SK-N-SH (cell line): ENCODE results near the gene PRDM7. TPM values are rescaled to one million over a fixed set of nuclear protein-coding genes. Genes with fewer than 3 reads are reported as not detected.

Experiments used
- CTCF ChIA-PET: fragments of 300-600, 350-600 bp; formaldehyde crosslinking; extraction: SDS; loops from one replicate; lab custom pipeline; 2021; lab: Yijun Ruan, JAX
- POLR2A ChIA-PET: fragments of 350-600 bp; sonication (Branson Sonifier 250); formaldehyde crosslinking; extraction: SDS; loops from one replicate; lab custom pipeline; 2020; ENCODE audit warnings: antibody characterized with exemption, inconsistent platforms; lab: Yijun Ruan, JAX
- DNase-seq: peaks from one replicate; pipeline ENCODE4 v3.0.0; 2012
- H2AFZ ChIP-seq: fragments of 200-600 bp; sonication (generic); 2 replicates; pipeline ENCODE4 v1.8.1; 2016; ENCODE audit warnings: antibody characterized with exemption, mild to moderate bottlenecking, low read depth
- H3F3A ChIP-seq: fragments of 200-600 bp; sonication (generic); replicated peaks from 2 replicates; pipeline ENCODE3; 2016; ENCODE audit warnings: antibody characterized with exemption, mild to moderate bottlenecking; ENCODE audit not compliant: insufficient read depth
- H3K27ac ChIP-seq, 2 experiments: fragments of 200-500 bp in 1 of 2; fragments of 200-600 bp in 1 of 2; sonication (Bioruptor generic) in 1 of 2; sonication (generic), shearing (Covaris generic) in 1 of 2; 2 replicates each; pipeline versions ENCODE4 v1.5.1 to v1.6.1; 2014 to 2016; ENCODE audit warnings: low read depth in 2 of 2, inconsistent platforms in 1 of 2, low read length in 1 of 2, mild to moderate bottlenecking in 1 of 2, mixed read lengths in 1 of 2
- H3K27me3 ChIP-seq: fragments of 200-600 bp; sonication (generic), shearing (Covaris generic); 2 replicates; pipeline ENCODE4 v1.6.1; 2016; ENCODE audit warnings: mixed run types; ENCODE audit not compliant: insufficient read depth
- H3K36me3 ChIP-seq, 2 experiments: fragments of 200-500 bp in 1 of 2; fragments of 200-600 bp in 1 of 2; sonication (Bioruptor generic) in 1 of 2; sonication (generic) in 1 of 2; replicated peaks in 1 of 2; 2 replicates each; pipeline versions ENCODE3 to v1.5.1; 2014 to 2016; ENCODE audit warnings: low read length in 1 of 2, mild to moderate bottlenecking in 1 of 2; ENCODE audit not compliant: insufficient read depth in 2 of 2, control insufficient read depth in 1 of 2
- H3K4me1 ChIP-seq, 2 experiments: fragments of 200-500 bp in 1 of 2; fragments of 200-600 bp in 1 of 2; sonication (Bioruptor generic) in 1 of 2; sonication (generic), shearing (Covaris generic) in 1 of 2; 2 replicates each; pipeline versions ENCODE4 v1.5.1 to v1.6.1; 2014 to 2016; ENCODE audit warnings: low read depth in 1 of 2, low read length in 1 of 2, mixed run types in 1 of 2; ENCODE audit not compliant: insufficient read depth in 2 of 2, control insufficient read depth in 1 of 2
- H3K4me2 ChIP-seq: fragments of 200-600 bp; sonication (generic), shearing (Covaris generic); 2 replicates; pipeline ENCODE4 v1.6.1; 2017; ENCODE audit warnings: mixed run types
- H3K4me3 ChIP-seq, 2 experiments: fragments of 200-500 bp in 1 of 2; fragments of 200-600 bp in 1 of 2; sonication (Bioruptor generic) in 1 of 2; sonication (generic), shearing (Covaris generic) in 1 of 2; 2 replicates each; pipeline versions ENCODE4 v1.5.1 to v1.8.1; 2014 to 2016; ENCODE audit warnings: low read depth in 2 of 2, inconsistent platforms in 1 of 2, low read length in 1 of 2, mild to moderate bottlenecking in 1 of 2, mixed read lengths in 1 of 2, moderate library complexity in 1 of 2
- H3K79me2 ChIP-seq: fragments of 200-600 bp; sonication (generic); 2 replicates; pipeline ENCODE4 v1.8.1; 2017; ENCODE audit warnings: mild to moderate bottlenecking; ENCODE audit not compliant: insufficient read depth
- H3K9ac ChIP-seq: fragments of 200-600 bp; sonication (generic); 2 replicates; pipeline ENCODE4 v1.6.1; 2017; ENCODE audit warnings: mixed run types
- H3K9me2 ChIP-seq: fragments of 200-600 bp; sonication (generic); 2 replicates; pipeline ENCODE4 v1.6.1; 2017; ENCODE audit warnings: mixed run types
- H3K9me3 ChIP-seq: fragments of 200-600 bp; sonication (generic); 2 replicates; pipeline ENCODE4 v1.6.1; 2017; ENCODE audit warnings: mixed run types, mild to moderate bottlenecking, moderate library complexity
- H4K20me1 ChIP-seq: fragments of 200-600 bp; sonication (generic); 2 replicates; pipeline ENCODE4 v1.6.1; 2017; ENCODE audit warnings: mild to moderate bottlenecking, mixed run types; ENCODE audit not compliant: insufficient read depth
- CHD2 ChIP-seq: fragments of 150-350 bp; IDR thresholded peaks from 2 replicates; pipeline ENCODE4 v1.6.1; 2018; ENCODE audit warnings: low read length; ENCODE audit not compliant: partially characterized antibody
- EP300 ChIP-seq, 2 experiments: IDR thresholded peaks; 2 replicates each; pipeline versions ENCODE4 v1.4.0 to v1.6.1; 2012; ENCODE audit warnings: borderline replicate concordance in 1 of 2, low read depth in 1 of 2, low read length in 1 of 2
- EZH2phosphoT487 ChIP-seq: fragments of 200-600 bp; sonication (generic); IDR thresholded peaks from 2 replicates; pipeline ENCODE4 v1.6.1; 2017; ENCODE audit warnings: low read depth, mixed run types, mild to moderate bottlenecking, antibody characterized with exemption, moderate library complexity, borderline replicate concordance
- FOSL2 ChIP-seq: IDR thresholded peaks from 2 replicates; pipeline ENCODE4 v1.4.0; 2012; ENCODE audit warnings: low read depth, mild to moderate bottlenecking, moderate library complexity, borderline replicate concordance
- FOXM1 ChIP-seq: IDR thresholded peaks from 2 replicates; pipeline ENCODE4 v1.4.0; 2012; ENCODE audit warnings: low read depth, mild to moderate bottlenecking
- GABPA ChIP-seq: IDR thresholded peaks from 2 replicates; pipeline ENCODE4 v1.4.0; 2012; ENCODE audit warnings: low read depth, mild to moderate bottlenecking
- MXI1 ChIP-seq: IDR thresholded peaks from 2 replicates; pipeline ENCODE4 v1.6.1; 2012; ENCODE audit warnings: mild to moderate bottlenecking, low read depth, low read length, improper control_type of control experiment
- NFIC ChIP-seq: IDR thresholded peaks from 2 replicates; pipeline ENCODE4 v1.4.0; 2012; ENCODE audit warnings: borderline replicate concordance
- POLR2AphosphoS5 ChIP-seq: IDR thresholded peaks from 2 replicates; pipeline ENCODE4 v1.6.1; 2012; ENCODE audit warnings: low read depth, low read length
- RCOR1 ChIP-seq: fragments of 150-350 bp; IDR thresholded peaks from 2 replicates; pipeline ENCODE4 v1.6.1; 2017; ENCODE audit warnings: antibody characterized with exemption, low read length
- RFX5 ChIP-seq: IDR thresholded peaks from 2 replicates; pipeline ENCODE4 v1.6.1; 2012; ENCODE audit warnings: mild to moderate bottlenecking, improper control_type of control experiment, low read length
- TAF1 ChIP-seq: IDR thresholded peaks from 2 replicates; pipeline ENCODE4 v1.6.1; 2012; ENCODE audit warnings: low read depth, mild to moderate bottlenecking, low read length, moderate library complexity, borderline replicate concordance
- TCF12 ChIP-seq: IDR thresholded peaks from 2 replicates; pipeline ENCODE4 v1.4.0; 2012
- YY1 ChIP-seq: IDR thresholded peaks from 2 replicates; pipeline ENCODE4 v1.4.0; 2012; ENCODE audit warnings: low read depth, mild to moderate bottlenecking
- WGBS: methylation state at CpG from one replicate; pipeline ENCODE4 v1.1.6; 2017; ENCODE audit warnings: low lambda C conversion rate; 5-methylcytosine and 5-hydroxymethylcytosine counted together
- polyA plus RNA-seq, 3 experiments: library from polyadenylated mRNA; depleted of rRNA; stranded (reverse); fragments of >200 nt; gene quantifications; 2 replicates each; pipeline ENCODE4 v1.2.3, GENCODE V29; 2012
- TF ChIP-seq, protein P1 (sequence below): fragments of 150-350 bp; IDR thresholded peaks from 2 replicates; pipeline ENCODE4 v1.6.1; 2016; ENCODE audit warnings: mild to moderate bottlenecking, low read depth, low read length
- TF ChIP-seq, protein P2 (sequence below): IDR thresholded peaks from 2 replicates; pipeline ENCODE4 v1.4.0; 2012; ENCODE audit warnings: low read depth
- TF ChIP-seq, protein P3 (sequence below): IDR thresholded peaks from 2 replicates; pipeline ENCODE4 v1.6.1; 2012; ENCODE audit warnings: mild to moderate bottlenecking, low read depth, low read length, moderate library complexity
- TF ChIP-seq, protein P4 (sequence below): IDR thresholded peaks from 2 replicates; pipeline ENCODE4 v1.4.0; 2012; ENCODE audit warnings: low read depth, borderline replicate concordance

Gene PRDM7
- polyA plus RNA-seq, 1 of the 3 experiments (the other 2 are of a cell fraction), result not detected

DNA sequence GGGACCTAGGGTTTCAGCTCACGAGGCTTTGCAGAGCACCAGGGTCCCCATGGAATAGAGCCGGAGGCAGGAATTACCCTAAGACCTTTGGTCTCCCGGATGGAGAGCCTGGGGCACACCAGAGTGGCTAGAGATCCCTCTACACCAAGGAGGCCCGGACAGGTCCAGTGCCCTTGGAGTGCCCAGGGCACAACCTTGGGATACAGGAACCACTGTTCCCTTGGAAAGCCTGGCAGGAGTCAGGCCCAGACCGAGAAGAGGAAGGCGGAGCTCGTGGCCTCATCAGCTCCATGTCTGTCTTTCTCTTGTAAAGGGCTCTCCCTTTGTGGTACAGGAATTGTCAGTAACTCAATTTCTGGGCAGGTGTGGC is 54.1 kb downstream of the PRDM7 start:
- CTCF ChIA-PET, result interaction anchor here (1.1 kb wide), 2 partner anchors 8 to 99 kb away, joined by 4 to 5 read pairs; no protein-coding TSS in a partner anchor
- WGBS, result no CpG with 5 or more reads among the region's 7 CpGs

DNA sequence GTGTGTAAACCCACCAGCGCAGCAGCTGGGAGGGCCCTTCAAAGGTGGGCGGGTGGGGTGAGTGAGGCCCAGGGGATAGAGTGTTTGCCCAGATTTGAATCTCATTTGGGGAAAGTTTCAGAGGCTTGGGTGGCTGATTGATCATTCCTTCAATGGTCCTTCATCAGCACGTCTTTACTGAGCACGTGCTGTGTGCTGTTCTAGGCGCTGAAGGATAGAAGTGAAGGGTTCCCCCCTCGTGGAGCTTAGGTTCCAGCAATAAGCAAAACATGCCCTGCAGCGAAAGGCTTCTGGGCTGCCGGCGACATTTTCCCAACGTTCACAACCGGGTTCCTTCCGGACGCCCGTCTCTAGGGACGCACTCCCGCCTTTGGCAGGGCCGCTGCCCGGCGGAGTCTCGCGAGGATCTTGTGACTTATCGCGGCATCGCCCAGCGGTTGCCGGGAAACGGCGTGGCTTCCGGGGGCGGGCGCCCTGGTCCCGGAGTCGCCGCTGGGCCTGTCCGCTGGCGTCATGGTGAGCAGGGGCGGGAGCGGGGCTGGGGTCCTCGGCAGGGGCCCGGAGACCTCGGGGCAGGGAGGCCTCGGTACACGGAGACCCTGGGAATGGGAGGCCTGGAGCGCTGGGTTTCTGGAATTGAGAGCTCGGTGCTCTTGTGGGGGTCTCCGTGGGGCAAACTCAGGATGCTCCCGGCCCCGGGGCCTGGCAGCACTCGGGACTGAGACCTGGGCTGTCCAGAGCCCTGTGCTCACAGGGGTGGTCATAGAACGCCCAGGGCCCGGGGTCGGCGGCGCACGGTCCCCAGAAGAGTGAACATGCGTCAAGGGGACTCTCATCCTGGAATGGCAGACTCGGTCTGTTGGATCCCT is 54.7 kb downstream of the PRDM7 start:
- Histone ChIP-seq H3K9me2 (no peaks in the 10 kb centered on the region), H3K36me3 (no peaks in the 10 kb centered on the region), H3F3A (peaks cover 23% of the 10 kb centered on the region), H4K20me1 (no peaks in the 10 kb centered on the region), H3K4me2 (peak overlapping the region; percentile 95), H3K27ac (peak overlapping the region; percentile 47 to 80), H3K4me3 (peak overlapping the region; percentile 71 to 82), H3K79me2 (peaks cover 27% of the 10 kb centered on the region), H3K4me1 (peaks cover 20 to 39% of the 10 kb centered on the region in 2 experiments), H3K27me3 (no peaks in the 10 kb centered on the region), H3K9ac (peak overlapping the region; percentile 83), H3K9me3 (no peaks in the 10 kb centered on the region), H2AFZ (peak overlapping the region; percentile 80)
- WGBS, result 17% methylated on average over 19 of the region's 57 CpGs
- ChIA-PET POLR2A (interaction anchor here (1.3 to 1.6 kb wide), 2 partner anchors 9 to 24 kb away, joined by 4 read pairs; no protein-coding TSS in a partner anchor), CTCF (interaction anchor here (0.6 to 1.1 kb wide), 3 partner anchors 9 to 99 kb away, joined by 3 to 5 read pairs (median 4); no protein-coding TSS in a partner anchor)
- peak; percentile 96 for DNase-seq
- TF ChIP-seq, protein P1, sequence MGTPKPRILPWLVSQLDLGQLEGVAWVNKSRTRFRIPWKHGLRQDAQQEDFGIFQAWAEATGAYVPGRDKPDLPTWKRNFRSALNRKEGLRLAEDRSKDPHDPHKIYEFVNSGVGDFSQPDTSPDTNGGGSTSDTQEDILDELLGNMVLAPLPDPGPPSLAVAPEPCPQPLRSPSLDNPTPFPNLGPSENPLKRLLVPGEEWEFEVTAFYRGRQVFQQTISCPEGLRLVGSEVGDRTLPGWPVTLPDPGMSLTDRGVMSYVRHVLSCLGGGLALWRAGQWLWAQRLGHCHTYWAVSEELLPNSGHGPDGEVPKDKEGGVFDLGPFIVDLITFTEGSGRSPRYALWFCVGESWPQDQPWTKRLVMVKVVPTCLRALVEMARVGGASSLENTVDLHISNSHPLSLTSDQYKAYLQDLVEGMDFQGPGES, result no peak
- no peak for TF ChIP-seq RCOR1
- TF ChIP-seq NFIC, result no peak
- TF ChIP-seq EP300 (IDR thresholded peaks at IDR 0.05; ENCODE audit: borderline replicate concordance in 1 of 2, low read depth in 1 of 2, low read length in 1 of 2), result no peak
- TF ChIP-seq POLR2AphosphoS5, result peak; percentile 79; the same call in 1 of the 2 replicates
- no peak for TF ChIP-seq EZH2phosphoT487
- TF ChIP-seq RFX5, result no peak
- TF ChIP-seq, protein P2, sequence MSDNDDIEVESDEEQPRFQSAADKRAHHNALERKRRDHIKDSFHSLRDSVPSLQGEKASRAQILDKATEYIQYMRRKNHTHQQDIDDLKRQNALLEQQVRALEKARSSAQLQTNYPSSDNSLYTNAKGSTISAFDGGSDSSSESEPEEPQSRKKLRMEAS, result peak; percentile 89
- peak; percentile 62 for TF ChIP-seq GABPA
- TF ChIP-seq, protein P3, sequence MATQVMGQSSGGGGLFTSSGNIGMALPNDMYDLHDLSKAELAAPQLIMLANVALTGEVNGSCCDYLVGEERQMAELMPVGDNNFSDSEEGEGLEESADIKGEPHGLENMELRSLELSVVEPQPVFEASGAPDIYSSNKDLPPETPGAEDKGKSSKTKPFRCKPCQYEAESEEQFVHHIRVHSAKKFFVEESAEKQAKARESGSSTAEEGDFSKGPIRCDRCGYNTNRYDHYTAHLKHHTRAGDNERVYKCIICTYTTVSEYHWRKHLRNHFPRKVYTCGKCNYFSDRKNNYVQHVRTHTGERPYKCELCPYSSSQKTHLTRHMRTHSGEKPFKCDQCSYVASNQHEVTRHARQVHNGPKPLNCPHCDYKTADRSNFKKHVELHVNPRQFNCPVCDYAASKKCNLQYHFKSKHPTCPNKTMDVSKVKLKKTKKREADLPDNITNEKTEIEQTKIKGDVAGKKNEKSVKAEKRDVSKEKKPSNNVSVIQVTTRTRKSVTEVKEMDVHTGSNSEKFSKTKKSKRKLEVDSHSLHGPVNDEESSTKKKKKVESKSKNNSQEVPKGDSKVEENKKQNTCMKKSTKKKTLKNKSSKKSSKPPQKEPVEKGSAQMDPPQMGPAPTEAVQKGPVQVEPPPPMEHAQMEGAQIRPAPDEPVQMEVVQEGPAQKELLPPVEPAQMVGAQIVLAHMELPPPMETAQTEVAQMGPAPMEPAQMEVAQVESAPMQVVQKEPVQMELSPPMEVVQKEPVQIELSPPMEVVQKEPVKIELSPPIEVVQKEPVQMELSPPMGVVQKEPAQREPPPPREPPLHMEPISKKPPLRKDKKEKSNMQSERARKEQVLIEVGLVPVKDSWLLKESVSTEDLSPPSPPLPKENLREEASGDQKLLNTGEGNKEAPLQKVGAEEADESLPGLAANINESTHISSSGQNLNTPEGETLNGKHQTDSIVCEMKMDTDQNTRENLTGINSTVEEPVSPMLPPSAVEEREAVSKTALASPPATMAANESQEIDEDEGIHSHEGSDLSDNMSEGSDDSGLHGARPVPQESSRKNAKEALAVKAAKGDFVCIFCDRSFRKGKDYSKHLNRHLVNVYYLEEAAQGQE, result 0 out of 2 replicates have a peak, but pooled peaks have one; percentile 5
- peak; percentile 71; the same call in 1 of the 2 replicates for TF ChIP-seq MXI1
- no peak for TF ChIP-seq TCF12
- peak; percentile 76; the same call in 1 of the 2 replicates for TF ChIP-seq TAF1
- TF ChIP-seq, protein P4, sequence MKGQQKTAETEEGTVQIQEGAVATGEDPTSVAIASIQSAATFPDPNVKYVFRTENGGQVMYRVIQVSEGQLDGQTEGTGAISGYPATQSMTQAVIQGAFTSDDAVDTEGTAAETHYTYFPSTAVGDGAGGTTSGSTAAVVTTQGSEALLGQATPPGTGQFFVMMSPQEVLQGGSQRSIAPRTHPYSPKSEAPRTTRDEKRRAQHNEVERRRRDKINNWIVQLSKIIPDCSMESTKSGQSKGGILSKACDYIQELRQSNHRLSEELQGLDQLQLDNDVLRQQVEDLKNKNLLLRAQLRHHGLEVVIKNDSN, result no peak
- no peak for TF ChIP-seq FOSL2
- no peak for TF ChIP-seq FOXM1
- 0 out of 2 replicates have a peak, but pooled peaks have one; percentile 31 for TF ChIP-seq YY1
- TF ChIP-seq CHD2, result peak; percentile 100

More for the DNA sequence above, 54.1 kb downstream of the PRDM7 start:
- peak overlapping the region; percentile 43; the same call in 1 of the 2 replicates for H2AFZ ChIP-seq
- peak overlapping the region; percentile 47 to 74; a peak in 2 of 4 replicates for H3K27ac ChIP-seq
- H3K9me2 ChIP-seq, result no peaks in the 10 kb centered on the region
- peak overlapping the region; percentile 95 for H3K4me2 ChIP-seq
- POLR2A ChIA-PET, result interaction anchor here (1.3 kb wide), 1 partner anchor 24 kb away, joined by 4 read pairs; no protein-coding TSS in a partner anchor
- no peak for TF ChIP-seq EP300 (IDR thresholded peaks at IDR 0.05; ENCODE audit: borderline replicate concordance in 1 of 2, low read depth in 1 of 2, low read length in 1 of 2)
- peaks cover 19% of the 10 kb centered on the region for H3F3A ChIP-seq
- peaks cover 20 to 34% of the 10 kb centered on the region in 2 experiments for H3K4me1 ChIP-seq
- DNase-seq, result no peak
- H3K79me2 ChIP-seq, result peaks cover 27% of the 10 kb centered on the region
- H3K9ac ChIP-seq, result peak overlapping the region; percentile 83
- no peaks in the 10 kb centered on the region for H4K20me1 ChIP-seq
- H3K9me3 ChIP-seq, result no peaks in the 10 kb centered on the region
- peak overlapping the region; percentile 71 to 82 for H3K4me3 ChIP-seq
- no peaks in the 10 kb centered on the region for H3K36me3 ChIP-seq
- H3K27me3 ChIP-seq, result no peaks in the 10 kb centered on the region
